Right atrium auricular region (tissue), 2 donors: ENCODE measurements around the gene DNPEP. TPM values are rescaled to one million over a fixed set of nuclear protein-coding genes. Genes with fewer than 3 reads are reported as not detected.

Experiments
- DNase-seq: peaks from one replicate; pipeline ENCODE4 v3.0.0-alpha.2; 2019; ENCODE audit warnings: low spot score
- H3K27ac ChIP-seq, 2 donors: fragments of 200-600 bp; sonication (generic); 1 replicate in 1 of 2; 2 replicates in 1 of 2; pipeline ENCODE4 v1.5.1; 2016 to 2019
- H3K27me3 ChIP-seq, 2 donors: fragments of 200-600 bp; sonication (generic); one replicate each; pipeline versions ENCODE4 v1.5.1 to v1.6.0; 2017 to 2019
- H3K36me3 ChIP-seq: fragments of 200-600 bp; sonication (generic); one replicate; pipeline ENCODE4 v1.5.1; 2016
- H3K4me1 ChIP-seq, 2 donors: fragments of 200-600 bp; sonication (generic); one replicate each; pipeline versions ENCODE4 v1.5.1 to v1.6.0; 2017 to 2019
- H3K4me3 ChIP-seq, 2 donors: fragments of 200-600 bp; sonication (generic); 1 replicate in 1 of 2; 2 replicates in 1 of 2; pipeline ENCODE4 v1.5.1; 2017 to 2019; ENCODE audit warnings: mild to moderate bottlenecking in 1 of 2, moderate library complexity in 1 of 2
- H3K9me3 ChIP-seq, 2 donors: fragments of 200-600 bp; sonication (generic); one replicate each; pipeline ENCODE4 v1.5.1; 2019
- total RNA-seq, 2 donors: library from RNA; depleted of rRNA; stranded (reverse); fragments of >200 nt; gene quantifications; one replicate each; pipeline ENCODE4 v1.1.0, GENCODE V29; 2016
- TF ChIP-seq, protein P1 (sequence below), 2 donors: fragments of 200-600 bp; sonication (generic); IDR thresholded peaks; one replicate each; pipeline ENCODE4 v1.5.1; 2019; ENCODE audit warnings: antibody characterized with exemption in 2 of 2

DNPEP gene
- total RNA-seq, 2 donors from 2014 or later: 48.1 to 51.2 TPM

DNA sequence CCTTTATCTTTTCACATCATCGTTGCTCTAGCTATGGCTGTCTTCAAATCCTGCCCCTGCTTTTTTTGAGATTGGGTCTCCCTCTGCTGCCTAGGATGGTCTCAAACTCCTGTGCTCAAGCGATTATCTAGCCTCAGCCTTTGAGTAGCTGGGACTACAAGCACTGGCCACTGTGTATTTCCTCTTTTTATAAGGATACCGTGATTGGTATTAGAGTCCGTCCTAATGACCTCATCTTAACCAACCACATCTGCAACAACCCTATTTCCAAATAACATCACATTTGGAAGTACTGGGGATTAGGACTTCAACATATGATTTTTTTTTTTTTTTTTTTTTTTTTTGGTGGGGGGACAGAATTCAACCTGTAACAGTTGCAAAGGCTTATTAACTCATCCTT lies 64.3 kb downstream of the DNPEP start:
- DNase-seq: no peak
- Histone ChIP-seq H3K4me3 (no peak overlapping the region), H3K36me3 (no peaks in the 10 kb centered on the region), H3K27ac (no peak overlapping the region), H3K9me3 (no peaks in the 10 kb centered on the region), H3K4me1 (no peaks in the 10 kb centered on the region), H3K27me3 (no peaks in the 10 kb centered on the region)
- TF ChIP-seq, protein P1, sequence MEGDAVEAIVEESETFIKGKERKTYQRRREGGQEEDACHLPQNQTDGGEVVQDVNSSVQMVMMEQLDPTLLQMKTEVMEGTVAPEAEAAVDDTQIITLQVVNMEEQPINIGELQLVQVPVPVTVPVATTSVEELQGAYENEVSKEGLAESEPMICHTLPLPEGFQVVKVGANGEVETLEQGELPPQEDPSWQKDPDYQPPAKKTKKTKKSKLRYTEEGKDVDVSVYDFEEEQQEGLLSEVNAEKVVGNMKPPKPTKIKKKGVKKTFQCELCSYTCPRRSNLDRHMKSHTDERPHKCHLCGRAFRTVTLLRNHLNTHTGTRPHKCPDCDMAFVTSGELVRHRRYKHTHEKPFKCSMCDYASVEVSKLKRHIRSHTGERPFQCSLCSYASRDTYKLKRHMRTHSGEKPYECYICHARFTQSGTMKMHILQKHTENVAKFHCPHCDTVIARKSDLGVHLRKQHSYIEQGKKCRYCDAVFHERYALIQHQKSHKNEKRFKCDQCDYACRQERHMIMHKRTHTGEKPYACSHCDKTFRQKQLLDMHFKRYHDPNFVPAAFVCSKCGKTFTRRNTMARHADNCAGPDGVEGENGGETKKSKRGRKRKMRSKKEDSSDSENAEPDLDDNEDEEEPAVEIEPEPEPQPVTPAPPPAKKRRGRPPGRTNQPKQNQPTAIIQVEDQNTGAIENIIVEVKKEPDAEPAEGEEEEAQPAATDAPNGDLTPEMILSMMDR (IDR thresholded peaks at IDR 0.05): no peak

Other genes starting within 250 kb of the DNPEP start
- 1 to 10 TPM; 8.3 to 8.4 TPM for gene NHEJ1, start 227.1 kb downstream of the DNPEP start, total RNA-seq
- gene SLC23A3, start 217.9 kb downstream of the DNPEP start, total RNA-seq: under 1 TPM; 0.33 to 0.55 TPM
- gene CNPPD1, start 211.0 kb downstream of the DNPEP start, total RNA-seq: 10 to 100 TPM; 32.4 to 42.3 TPM
- gene RETREG2, start 209.6 kb downstream of the DNPEP start, total RNA-seq: 10 to 100 TPM; 26.6 to 41.7 TPM
- 10 to 100 TPM; 15.5 to 31.5 TPM for gene ZFAND2B, start 181.1 kb downstream of the DNPEP start, total RNA-seq
- 10 to 100 TPM in 1 of 2 donors, 1 to 10 TPM in 1; 9.3 to 12.1 TPM for gene ABCB6, start 169.0 kb downstream of the DNPEP start, total RNA-seq
- gene ATG9A, start 158.3 kb downstream of the DNPEP start, total RNA-seq: 10 to 100 TPM; 78.8 to 80.3 TPM
- 10 to 100 TPM; 14.5 to 14.9 TPM for gene ANKZF1, start 158.1 kb downstream of the DNPEP start, total RNA-seq
- gene GLB1L, start 142.5 kb downstream of the DNPEP start, total RNA-seq: 1 to 10 TPM; 1.8 to 3.4 TPM
- gene STK16, start 142.4 kb downstream of the DNPEP start, total RNA-seq: 1 to 10 TPM; 7.0 to 9.0 TPM
- gene TUBA4B, start 134.7 kb downstream of the DNPEP start, total RNA-seq: not detected
- 100 to 1,000 TPM in 1 of 2 donors, 10 to 100 TPM in 1; 51.7 to 159 TPM for gene TUBA4A, start 134.0 kb downstream of the DNPEP start, total RNA-seq
- gene DNAJB2, start 108.5 kb downstream of the DNPEP start, total RNA-seq: 10 to 100 TPM; 33.3 to 38.7 TPM
- under 1 TPM in 1 of 2 donors, not detected in 1; 0.74 TPM for gene PTPRN, start 78.5 kb downstream of the DNPEP start, total RNA-seq
- not detected for gene RESP18, start 55.2 kb downstream of the DNPEP start, total RNA-seq
- gene DES, start 30.5 kb upstream of the DNPEP start, total RNA-seq: over 10,000 TPM; 12,280 to 13,654 TPM
- 10 to 100 TPM; 82.2 to 90.8 TPM for gene SPEG, start 46.9 kb upstream of the DNPEP start, total RNA-seq
- 10 to 100 TPM; 21.6 to 23.3 TPM for gene GMPPA, start 111.0 kb upstream of the DNPEP start, total RNA-seq
- not detected for gene ASIC4, start 126.6 kb upstream of the DNPEP start, total RNA-seq
- 100 to 1,000 TPM; 206 to 228 TPM for gene CHPF, start 155.9 kb upstream of the DNPEP start, total RNA-seq
- gene TMEM198, start 156.1 kb upstream of the DNPEP start, total RNA-seq: 1 to 10 TPM; 1.8 to 4.3 TPM
- 100 to 1,000 TPM; 150 to 157 TPM for gene OBSL1, start 183.6 kb upstream of the DNPEP start, total RNA-seq
- gene INHA, start 184.4 kb upstream of the DNPEP start, total RNA-seq: 10 to 100 TPM in 1 of 2 donors, 1 to 10 TPM in 1; 1.0 to 28.3 TPM
- gene STK11IP, start 209.9 kb upstream of the DNPEP start, total RNA-seq: 1 to 10 TPM; 5.5 to 6.6 TPM
- 100 to 1,000 TPM; 270 to 502 TPM for gene SLC4A3, start 239.7 kb upstream of the DNPEP start, total RNA-seq